Left lung (tissue), 10 donors: Measurements from ENCODE around the gene SYT8. TPM values are rescaled to one million over a fixed set of nuclear protein-coding genes. Genes with fewer than 3 reads are reported as not detected.

Source experiments
- ATAC-seq: fragments of 200-7000 bp; cut with Tn5 transposase; one replicate; pipeline ENCODE4 v1.9.1; 2020; ENCODE audit warnings: moderate library complexity
- DNase-seq, 4 donors: peaks; one replicate each; pipeline ENCODE4 v3.0.0-alpha.2; 2013 to 2020
- H3K27ac ChIP-seq, 2 donors: fragments of 200-600 bp; sonication (generic) in 1 of 2; one replicate each; pipeline versions ENCODE4 v1.5.0 to v1.8.0; 2020 to 2021
- H3K27me3 ChIP-seq, 2 donors: fragments of 200-600 bp; sonication (generic) in 1 of 2; one replicate each; pipeline versions ENCODE4 v1.5.0 to v1.8.0; 2020 to 2021
- H3K36me3 ChIP-seq, 2 donors: fragments of 200-600 bp; sonication (generic) in 1 of 2; one replicate each; pipeline versions ENCODE4 v1.5.0 to v1.8.0; 2020 to 2021
- H3K4me1 ChIP-seq, 2 donors: fragments of 200-600 bp; one replicate each; pipeline ENCODE4 v1.8.0; 2021
- H3K4me3 ChIP-seq, 2 donors: fragments of 200-600 bp; sonication (generic) in 1 of 2; one replicate each; pipeline versions ENCODE4 v1.5.0 to v1.8.0; 2020 to 2021; ENCODE audit warnings: mild to moderate bottlenecking in 1 of 2
- H3K9me3 ChIP-seq, 2 donors: fragments of 200-600 bp; sonication (generic) in 1 of 2; one replicate each; pipeline versions ENCODE4 v1.5.0 to v1.8.0; 2020 to 2021
- intact Hi-C, 2 donors: fragments of 100-400 bp; cut with DNase I; formaldehyde crosslinking; loops; one replicate each; pipeline versions ENCODE4 v1.11.2 to v1.14.2; 2022
- polyA plus RNA-seq, 6 donors: library from polyadenylated mRNA; unstranded; fragments of 120-200 nt; gene quantifications; one replicate each; pipeline ENCODE4 v1.2.1, GENCODE V29; 2013; ENCODE audit not compliant: insufficient read length in 6 of 6
- total RNA-seq, 2 donors: library from RNA; stranded (reverse); fragmentation: NEBNext Ultra II Directional; extraction: Animal tissue kit (Norgen Biotek cat#: 25700); gene quantifications; one replicate each; pipeline ENCODE4 v1.2.1, GENCODE V29; 2021
- TF ChIP-seq, protein P1 (sequence below), 2 donors: fragments of 200-600 bp; sonication (generic) in 1 of 2; IDR thresholded peaks; one replicate each; pipeline versions ENCODE4 v1.5.0 to v1.8.0; 2021; ENCODE audit warnings: antibody characterized with exemption in 2 of 2
- donor health status: DM: no; HTN: yes; CAD: no.
- donor health status: DM: no; HTN: no; CAD: no.

The SYT8 gene
- total and polyA plus RNA-seq, 8 donors = 0.21 to 8.8 (median 1.1) TPM

GRCh38 chr11:1868636-1869291 lies 34.0 kb downstream of the SYT8 start:
- no peak for ATAC-seq
- Histone ChIP-seq H3K4me3 (no peak overlapping the region), H3K27ac (no peak overlapping the region), H3K27me3 (peaks cover 0 to 41% of the 10 kb centered on the region in 2 donors), H3K4me1 (peaks cover 8 to 37% of the 10 kb centered on the region in 2 donors), H3K9me3 (no peaks in the 10 kb centered on the region), H3K36me3 (peaks cover 0 to 14% of the 10 kb centered on the region in 2 donors)
- TF ChIP-seq, protein P1, sequence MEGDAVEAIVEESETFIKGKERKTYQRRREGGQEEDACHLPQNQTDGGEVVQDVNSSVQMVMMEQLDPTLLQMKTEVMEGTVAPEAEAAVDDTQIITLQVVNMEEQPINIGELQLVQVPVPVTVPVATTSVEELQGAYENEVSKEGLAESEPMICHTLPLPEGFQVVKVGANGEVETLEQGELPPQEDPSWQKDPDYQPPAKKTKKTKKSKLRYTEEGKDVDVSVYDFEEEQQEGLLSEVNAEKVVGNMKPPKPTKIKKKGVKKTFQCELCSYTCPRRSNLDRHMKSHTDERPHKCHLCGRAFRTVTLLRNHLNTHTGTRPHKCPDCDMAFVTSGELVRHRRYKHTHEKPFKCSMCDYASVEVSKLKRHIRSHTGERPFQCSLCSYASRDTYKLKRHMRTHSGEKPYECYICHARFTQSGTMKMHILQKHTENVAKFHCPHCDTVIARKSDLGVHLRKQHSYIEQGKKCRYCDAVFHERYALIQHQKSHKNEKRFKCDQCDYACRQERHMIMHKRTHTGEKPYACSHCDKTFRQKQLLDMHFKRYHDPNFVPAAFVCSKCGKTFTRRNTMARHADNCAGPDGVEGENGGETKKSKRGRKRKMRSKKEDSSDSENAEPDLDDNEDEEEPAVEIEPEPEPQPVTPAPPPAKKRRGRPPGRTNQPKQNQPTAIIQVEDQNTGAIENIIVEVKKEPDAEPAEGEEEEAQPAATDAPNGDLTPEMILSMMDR (IDR thresholded peaks at IDR 0.05) = no peak
- DNase-seq = peak in 1 of 4 donors; percentile 20
- intact Hi-C loops = no loop called here

- ATAC-seq = no peak
- Histone ChIP-seq H3K27me3 (peaks cover 0 to 44% of the 10 kb centered on the region in 2 donors), H3K27ac (no peak overlapping the region), H3K4me3 (no peak overlapping the region), H3K36me3 (peaks cover 0 to 14% of the 10 kb centered on the region in 2 donors), H3K4me1 (peaks cover 1 to 28% of the 10 kb centered on the region in 2 donors), H3K9me3 (no peaks in the 10 kb centered on the region)
- intact Hi-C loops = no loop called here
- DNase-seq = peak in 1 of 4 donors; percentile 73
- TF ChIP-seq, protein P1 (IDR thresholded peaks at IDR 0.05) = no peak
These were observed 34.9 kb downstream of the SYT8 start for GRCh38 chr11:1869427-1870325.

DNA sequence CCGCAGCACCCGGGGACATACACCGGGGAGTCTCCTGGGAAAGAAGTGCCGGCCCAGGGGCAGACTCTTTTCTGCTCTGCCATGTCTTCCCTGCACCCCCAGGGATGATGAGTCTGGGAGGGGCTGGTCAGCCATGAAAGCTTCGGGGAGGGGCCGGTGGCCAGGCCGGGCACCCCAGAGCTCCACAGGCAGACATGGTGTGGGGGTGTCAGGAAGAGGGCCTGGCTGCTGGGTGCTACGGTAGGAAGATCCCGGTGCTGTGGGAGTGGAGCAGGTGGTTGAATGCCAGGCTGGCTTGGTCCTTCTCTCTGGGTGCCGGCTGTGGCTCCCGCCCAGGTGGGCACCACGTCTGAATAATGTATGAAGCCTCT lies 35.5 kb downstream of the SYT8 start:
- DNase-seq (peak in 1 of 4 donors; percentile 59), ATAC-seq (no peak)
- H3K27ac ChIP-seq = no peak overlapping the region
- intact Hi-C loops = no loop called here
- H3K36me3 ChIP-seq = peaks cover 0 to 13% of the 10 kb centered on the region in 2 donors
- H3K27me3 ChIP-seq = peaks cover 0 to 49% of the 10 kb centered on the region in 2 donors
- TF ChIP-seq, protein P1 (IDR thresholded peaks at IDR 0.05) = no peak
- peaks cover 0 to 22% of the 10 kb centered on the region in 2 donors for H3K4me1 ChIP-seq
- no peaks in the 10 kb centered on the region for H3K9me3 ChIP-seq
- H3K4me3 ChIP-seq = no peak overlapping the region

DNA sequence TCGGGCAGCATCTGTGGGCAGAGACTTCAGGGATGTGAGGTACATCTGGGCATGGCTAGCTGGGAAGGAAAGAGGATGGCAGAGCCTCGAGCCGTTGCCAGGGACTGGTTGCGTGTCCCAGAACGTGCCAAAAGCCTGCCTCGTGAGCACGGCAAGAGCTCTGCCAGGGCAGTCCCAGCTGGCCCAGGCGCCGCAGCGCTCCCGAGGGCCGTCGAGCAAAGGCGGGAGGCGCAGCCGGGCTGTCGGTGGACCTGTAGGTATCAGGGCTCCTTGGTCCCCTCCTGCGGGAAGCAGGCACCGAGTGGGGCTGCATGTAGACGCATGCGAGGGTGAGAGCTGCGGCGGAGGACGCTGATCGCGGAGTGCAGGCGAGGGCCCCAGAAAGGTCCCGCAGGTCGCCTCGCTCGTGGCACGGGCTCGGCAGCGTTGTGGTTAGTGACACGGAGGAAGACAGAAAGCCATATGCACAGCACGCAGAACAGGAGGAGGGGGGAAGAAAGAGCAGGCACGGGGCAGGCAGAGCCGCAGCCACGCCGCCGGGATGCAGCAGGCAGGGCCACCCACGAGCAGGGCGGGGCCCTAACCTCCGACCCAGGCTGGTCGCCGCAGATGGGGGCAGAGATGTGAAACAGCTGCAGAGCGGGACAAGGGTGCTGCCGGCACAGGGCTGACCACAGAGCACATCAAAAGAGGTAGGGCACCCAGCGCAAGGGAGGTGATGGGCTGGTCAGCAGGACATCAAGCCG lies 36.1 kb downstream of the SYT8 start:
- H3K4me1 ChIP-seq = peaks cover 0 to 24% of the 10 kb centered on the region in 2 donors
- H3K27me3 ChIP-seq = peaks cover 0 to 50% of the 10 kb centered on the region in 2 donors
- peak in 1 of 4 donors; percentile 82 for DNase-seq
- peak; percentile 35 for ATAC-seq
- H3K27ac ChIP-seq = peak overlapping the region in 1 of 2 donors; percentile 5
- no peaks in the 10 kb centered on the region for H3K9me3 ChIP-seq
- no peak overlapping the region for H3K4me3 ChIP-seq
- TF ChIP-seq, protein P1 (IDR thresholded peaks at IDR 0.05) = no peak
- H3K36me3 ChIP-seq = peaks cover 0 to 9% of the 10 kb centered on the region in 2 donors
- intact Hi-C loops = no loop called here
